ENCODE data around the gene PRKN. TPM values are rescaled to one million over a fixed set of nuclear protein-coding genes. Genes with fewer than 3 reads are reported as not detected.

PRKN gene
- total RNA-seq, 1 experiment from 2014 or later, result 2.0 TPM

DNA sequence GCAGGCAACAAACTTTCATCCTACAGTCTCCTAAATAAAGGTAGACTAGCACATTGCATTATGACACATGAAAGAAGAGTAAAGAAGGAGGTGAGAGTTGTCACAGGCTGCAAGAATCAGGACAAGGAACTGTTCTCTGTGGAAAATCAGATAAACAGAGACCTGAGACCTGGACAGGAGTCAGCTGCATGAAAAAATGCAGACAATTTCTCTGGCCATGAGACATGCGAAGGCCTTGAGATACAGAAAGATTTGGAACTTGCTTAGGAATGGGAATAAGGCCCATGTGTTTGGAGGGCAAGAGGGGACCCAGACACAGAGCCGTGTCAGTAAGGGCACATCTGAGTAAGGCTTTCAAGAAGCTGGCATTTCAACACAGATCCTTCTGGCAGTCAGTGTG lies 779.1 kb downstream of the PRKN start:
- Histone ChIP-seq H2AK5ac (ENCODE audit: insufficient read length, low read length) (no peak overlapping the region), H2BK20ac (ENCODE audit: low read depth, low read length, poor library complexity, severe bottlenecking) (no peak overlapping the region), H4K91ac (ENCODE audit: insufficient read length, low read depth, low read length) (no peak overlapping the region), H2BK120ac (ENCODE audit: low read depth, low read length, poor library complexity, severe bottlenecking) (no peak overlapping the region), H3K79me2 (ENCODE audit: insufficient read depth, low read length) (no peaks in the 10 kb centered on the region), H3K23ac (ENCODE audit: insufficient read length, low read depth, low read length) (no peak overlapping the region), H4K20me1 (ENCODE audit: control insufficient read depth, insufficient read depth, insufficient read length) (no peaks in the 10 kb centered on the region), H2BK12ac (ENCODE audit: insufficient read length, low read depth, low read length) (no peak overlapping the region), H2BK15ac (ENCODE audit: low read depth, low read length) (no peak overlapping the region), H4K5ac (ENCODE audit: insufficient read length, low read depth, low read length) (no peak overlapping the region), H3K14ac (ENCODE audit: insufficient read depth, low read length) (no peak overlapping the region), H2AFZ (ENCODE audit: low read length) (no peak overlapping the region), H3K4me2 (ENCODE audit: insufficient read depth, insufficient read length, low read length) (no peak overlapping the region), H3K4ac (ENCODE audit: low read depth, low read length) (no peak overlapping the region), H3K9me3 (ENCODE audit: control insufficient read depth, low read depth, low read length) (peaks cover 5% of the 10 kb centered on the region), H3K9ac (ENCODE audit: extremely low read depth, insufficient read length, low read length) (no peak overlapping the region), H2BK5ac (ENCODE audit: insufficient read length, low read length) (no peak overlapping the region), H3K18ac (ENCODE audit: insufficient read length, low read depth, low read length) (no peak overlapping the region), H3K56ac (ENCODE audit: insufficient read length, low read depth, low read length) (no peak overlapping the region), H3K79me1 (ENCODE audit: insufficient read depth, low read depth, low read length, poor library complexity, severe bottlenecking) (no peaks in the 10 kb centered on the region), H3K27me3 (ENCODE audit: insufficient read depth, low read length) (no peaks in the 10 kb centered on the region), H3K27ac (ENCODE audit: insufficient read length, low read depth, low read length) (no peak overlapping the region), H4K8ac (replicated peaks; ENCODE audit: insufficient read length, low read depth, low read length) (no peak overlapping the region), H3K4me1 (ENCODE audit: insufficient read depth, low read length) (no peaks in the 10 kb centered on the region), H3K23me2 (ENCODE audit: insufficient read length, low read depth, low read length, poor library complexity, severe bottlenecking) (no peaks in the 10 kb centered on the region), H3T11ph (ENCODE audit: low read length) (no peak overlapping the region)
- no CpG with 5 or more reads among the region's 2 CpGs for WGBS (ENCODE audit: extremely low coverage, insufficient read length, low lambda C conversion rate)
- Mint-ChIP-seq H3K4me3 (no peak overlapping the region), H3K9me3 (peaks cover 9 to 12% of the 10 kb centered on the region in 2 experiments), H3K27me3 (ENCODE audit: low read depth) (peaks cover 14% of the 10 kb centered on the region), H3K36me3 (ENCODE audit: insufficient read depth in 1 of 3, low read depth in 3 of 3) (peaks cover 5 to 13% (median 8%) of the 10 kb centered on the region in 3 experiments), H3K27ac (no peak overlapping the region), H3K4me1 (peaks cover 33 to 40% of the 10 kb centered on the region in 2 experiments)
- TF ChIP-seq, protein P1, sequence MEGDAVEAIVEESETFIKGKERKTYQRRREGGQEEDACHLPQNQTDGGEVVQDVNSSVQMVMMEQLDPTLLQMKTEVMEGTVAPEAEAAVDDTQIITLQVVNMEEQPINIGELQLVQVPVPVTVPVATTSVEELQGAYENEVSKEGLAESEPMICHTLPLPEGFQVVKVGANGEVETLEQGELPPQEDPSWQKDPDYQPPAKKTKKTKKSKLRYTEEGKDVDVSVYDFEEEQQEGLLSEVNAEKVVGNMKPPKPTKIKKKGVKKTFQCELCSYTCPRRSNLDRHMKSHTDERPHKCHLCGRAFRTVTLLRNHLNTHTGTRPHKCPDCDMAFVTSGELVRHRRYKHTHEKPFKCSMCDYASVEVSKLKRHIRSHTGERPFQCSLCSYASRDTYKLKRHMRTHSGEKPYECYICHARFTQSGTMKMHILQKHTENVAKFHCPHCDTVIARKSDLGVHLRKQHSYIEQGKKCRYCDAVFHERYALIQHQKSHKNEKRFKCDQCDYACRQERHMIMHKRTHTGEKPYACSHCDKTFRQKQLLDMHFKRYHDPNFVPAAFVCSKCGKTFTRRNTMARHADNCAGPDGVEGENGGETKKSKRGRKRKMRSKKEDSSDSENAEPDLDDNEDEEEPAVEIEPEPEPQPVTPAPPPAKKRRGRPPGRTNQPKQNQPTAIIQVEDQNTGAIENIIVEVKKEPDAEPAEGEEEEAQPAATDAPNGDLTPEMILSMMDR (conservative IDR thresholded peaks at IDR 0.05), result no peak
- no peak for DNase-seq
